A172 (cell line): Measurements from ENCODE around the gene TAF3. TPM values are rescaled to one million over a fixed set of nuclear protein-coding genes. Genes with fewer than 3 reads are reported as not detected.

Source experiments
- DNase-seq: peaks from one replicate; pipeline ENCODE4 v3.0.0-alpha.2; 2015; ENCODE audit warnings: low spot score
- total RNA-seq: library from RNA; depleted of rRNA; stranded (reverse); fragments of >200 nt; shearing (Covaris generic); gene quantifications from 2 replicates; pipeline ENCODE4 v1.2.3, GENCODE V29; 2014

TAF3 gene
- total RNA-seq, 1 experiment from 2014 or later = 3.3 TPM

GRCh38 chr10:7937315-7937945 is 119.1 kb downstream of the TAF3 start:
- DNase-seq = no peak

GRCh38 chr10:7941576-7941975 is 123.3 kb downstream of the TAF3 start:
- DNase-seq = no peak

DNA sequence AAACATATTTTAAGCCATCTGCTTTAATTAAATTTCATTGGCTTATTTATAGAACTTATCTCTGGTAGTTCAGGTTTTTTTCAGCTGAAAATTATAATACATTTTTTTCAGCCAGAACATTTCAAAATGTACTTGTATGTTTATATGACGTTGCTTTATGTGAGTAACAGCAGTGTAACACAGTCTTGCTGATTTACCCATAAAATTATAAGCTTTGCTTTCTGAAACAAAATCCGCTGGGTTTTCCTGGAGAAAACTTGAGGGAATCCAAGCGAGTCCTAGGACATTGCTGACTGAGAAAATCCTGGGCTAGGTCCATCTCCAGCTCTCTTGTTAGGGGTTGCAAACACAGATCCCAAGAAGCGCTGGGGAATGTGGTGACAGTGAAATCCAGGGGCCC is 124.0 kb downstream of the TAF3 start:
- DNase-seq = no peak

GRCh38 chr10:7942859-7943258 is 124.6 kb downstream of the TAF3 start:
- DNase-seq = no peak

DNA sequence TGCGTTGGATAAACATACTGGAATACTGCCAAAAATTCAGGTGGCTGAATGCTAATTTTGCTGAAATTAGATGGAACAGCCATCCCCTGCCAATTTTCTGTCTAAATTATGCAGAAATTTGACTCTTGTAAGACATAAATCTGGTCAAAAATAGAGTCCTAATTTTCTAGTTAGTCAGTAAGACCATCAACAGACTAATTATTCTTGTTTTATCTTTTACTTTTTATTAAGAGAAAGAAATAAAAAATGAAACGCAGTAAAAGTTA is 125.8 kb downstream of the TAF3 start:
- DNase-seq = no peak

- no peak for DNase-seq
Measured at GRCh38 chr10:7944537-7944936, 126.2 kb downstream of the TAF3 start.

DNA sequence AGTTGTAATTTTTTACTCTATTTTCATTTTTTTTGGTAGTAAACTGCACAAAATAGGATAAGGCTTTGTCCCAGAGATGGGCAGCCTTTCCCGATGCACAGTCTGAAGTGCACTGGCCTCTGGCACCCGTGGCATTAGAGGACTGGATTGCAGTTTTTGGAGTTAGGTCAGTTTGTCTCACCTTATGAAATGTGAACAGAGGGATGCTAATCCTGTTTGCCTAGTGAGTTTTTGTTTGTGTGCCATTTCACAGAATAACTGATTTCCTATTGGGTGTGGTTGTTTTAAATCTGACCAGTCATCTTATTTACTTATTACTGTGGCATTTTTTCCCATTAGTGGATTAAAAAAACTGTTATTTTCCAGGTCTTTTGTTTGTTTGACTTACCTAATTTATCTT is 126.7 kb downstream of the TAF3 start:
- DNase-seq = no peak

- DNase-seq = peak; percentile 16
Measured at GRCh38 chr10:7945469-7946187, 127.3 kb downstream of the TAF3 start.

DNA sequence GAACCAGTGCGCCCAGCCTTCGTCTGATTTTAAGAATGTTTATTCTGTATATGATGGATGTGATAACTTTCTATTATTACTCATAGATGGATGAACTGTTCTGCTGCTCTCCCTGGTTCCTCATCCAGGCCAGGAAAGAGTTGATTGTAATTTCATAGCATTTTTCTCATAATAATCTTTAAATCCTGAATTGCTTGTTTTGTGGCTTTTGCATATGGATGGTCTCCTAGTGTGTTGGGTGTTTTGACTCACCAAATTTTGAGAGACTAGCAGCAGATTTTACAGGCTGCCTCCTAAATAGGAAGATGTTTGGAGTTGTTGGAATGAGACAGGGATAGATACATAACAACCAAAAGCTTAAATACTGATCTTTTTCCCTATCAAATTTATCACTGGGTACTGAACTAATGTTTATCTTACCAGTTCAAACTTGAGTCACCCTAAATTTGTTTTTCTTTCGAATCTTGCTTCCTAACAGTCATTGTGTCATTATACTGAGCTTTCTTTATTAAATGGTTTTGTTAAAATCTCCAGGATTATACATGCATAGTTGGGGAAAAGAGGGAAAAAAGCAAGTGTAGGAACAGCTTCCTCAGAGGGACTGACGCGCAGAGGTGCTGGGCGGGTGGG is 130.2 kb downstream of the TAF3 start:
- no peak for DNase-seq

- peak; percentile 36 for DNase-seq
Measured at GRCh38 chr10:7950981-7951847, 132.9 kb downstream of the TAF3 start.

GRCh38 chr10:7952266-7952665 is 134.0 kb downstream of the TAF3 start:
- no peak for DNase-seq

GRCh38 chr10:7953447-7953846 is 135.1 kb downstream of the TAF3 start:
- DNase-seq = no peak

DNA sequence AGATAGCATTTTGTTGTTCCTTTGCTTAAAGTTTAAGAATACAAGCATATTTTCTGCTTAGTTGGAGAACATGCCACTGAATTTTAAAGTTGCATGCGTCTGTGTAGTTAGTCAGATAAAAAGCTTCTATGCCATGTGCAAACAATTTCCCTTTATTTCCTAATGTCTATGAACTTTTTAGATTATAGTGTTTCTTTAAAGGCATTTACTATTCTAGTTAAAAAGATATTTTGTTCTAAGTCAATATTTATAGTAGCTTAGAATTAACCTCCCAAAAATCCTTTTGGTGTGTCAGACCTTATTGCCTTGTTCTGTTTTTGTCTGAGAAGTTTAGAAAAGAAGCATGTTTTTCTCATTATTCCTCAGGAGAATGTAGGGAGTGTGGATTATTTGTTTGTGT is 137.1 kb downstream of the TAF3 start:
- no peak for DNase-seq

GRCh38 chr10:7956508-7956907 is 138.2 kb downstream of the TAF3 start:
- peak; percentile 57 for DNase-seq

DNA sequence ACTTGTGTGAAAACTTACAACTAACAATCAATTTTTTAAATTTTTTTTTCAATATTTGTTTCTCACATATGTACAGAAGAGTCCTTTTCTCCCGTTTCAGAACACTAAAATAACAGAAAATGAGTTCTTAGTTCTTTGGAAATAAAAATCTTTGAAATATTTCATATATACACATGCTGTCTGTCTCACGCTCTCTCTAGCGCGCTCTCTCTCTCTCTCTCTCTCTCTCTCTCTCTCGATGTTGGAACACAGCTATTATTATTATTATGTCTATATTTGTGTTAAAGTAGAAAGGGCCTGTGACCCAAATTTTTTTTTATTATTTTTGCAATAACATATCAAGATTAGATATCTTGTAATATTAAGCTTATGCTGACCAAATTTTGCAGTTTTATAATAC is 139.3 kb downstream of the TAF3 start:
- DNase-seq = no peak

DNA sequence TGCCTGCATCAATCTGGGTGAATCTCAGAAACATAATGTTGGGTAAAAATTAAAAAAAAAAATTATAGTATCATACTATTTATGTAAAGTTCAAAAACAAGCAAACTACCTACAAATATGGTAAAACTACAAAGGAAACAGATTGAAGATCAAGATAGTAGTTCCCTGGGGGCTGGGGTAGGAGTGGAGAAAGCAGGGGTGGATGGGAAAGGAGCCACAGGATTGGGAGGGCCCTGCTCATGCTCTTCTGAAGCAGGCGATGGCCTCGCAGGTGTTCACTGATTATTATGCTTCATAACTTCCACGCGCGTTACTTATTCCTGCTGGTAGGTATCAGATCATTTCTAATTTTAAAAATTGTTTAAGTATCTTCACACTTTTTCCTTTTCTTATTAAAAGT is 140.1 kb downstream of the TAF3 start:
- no peak for DNase-seq

GRCh38 chr10:7960108-7960507 is 141.8 kb downstream of the TAF3 start:
- DNase-seq = no peak

DNA sequence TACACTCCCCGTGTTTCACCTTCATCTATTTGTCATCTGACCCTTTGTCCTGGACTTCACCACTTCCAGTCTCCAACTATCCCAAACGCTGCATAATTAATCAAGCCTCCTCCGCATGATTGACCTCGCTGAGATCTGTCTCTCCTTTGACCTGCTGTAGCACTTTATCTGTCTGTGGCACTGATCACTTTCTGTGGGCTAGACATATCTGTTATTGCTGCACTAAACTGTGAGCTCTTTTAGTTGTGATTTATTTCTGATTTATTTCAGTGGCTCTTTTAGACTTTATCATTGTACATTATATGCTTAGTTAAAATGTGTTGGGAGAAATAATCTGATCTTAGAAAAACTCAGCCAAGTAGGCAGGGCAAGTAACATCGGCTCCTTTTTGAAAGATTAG is 144.3 kb downstream of the TAF3 start:
- DNase-seq = no peak

DNA sequence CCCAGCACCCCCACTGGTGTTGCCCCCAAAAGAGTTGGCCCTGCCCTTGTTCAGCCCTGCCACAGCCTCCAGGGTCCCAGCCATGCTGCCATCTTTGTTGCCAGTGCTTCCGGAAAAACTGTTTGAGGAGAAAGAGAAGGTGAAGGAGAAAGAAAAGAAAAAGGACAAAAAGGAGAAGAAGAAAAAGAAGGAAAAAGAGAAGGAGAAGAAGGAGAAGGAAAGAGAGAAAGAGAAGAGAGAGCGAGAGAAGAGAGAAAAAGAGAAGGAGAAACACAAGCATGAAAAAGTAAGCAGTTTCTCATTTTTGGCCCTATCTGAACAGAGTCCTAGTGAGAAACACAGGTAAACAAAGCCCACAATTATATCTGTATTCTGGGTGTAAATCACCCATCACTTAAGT is 147.2 kb downstream of the TAF3 start:
- DNase-seq = no peak

DNA sequence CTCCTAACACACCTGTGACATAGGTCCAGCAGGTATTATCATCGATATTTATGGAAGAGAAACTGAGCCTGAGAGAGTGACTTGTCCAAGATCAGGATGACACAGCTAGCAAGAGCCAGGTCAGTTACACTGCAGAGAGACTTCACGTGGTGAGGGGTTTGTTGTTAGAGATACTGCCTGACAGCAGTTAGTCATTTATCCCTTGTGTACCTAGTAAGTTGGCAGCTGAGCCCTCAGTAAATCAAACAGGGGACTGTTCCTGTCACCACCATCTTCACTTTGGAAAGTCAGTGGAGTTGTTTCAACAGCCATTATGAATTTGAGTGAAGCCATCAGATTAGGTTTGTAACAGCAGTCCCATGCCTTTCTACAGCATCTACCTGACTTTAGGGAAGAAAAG is 148.7 kb downstream of the TAF3 start:
- DNase-seq = no peak

DNA sequence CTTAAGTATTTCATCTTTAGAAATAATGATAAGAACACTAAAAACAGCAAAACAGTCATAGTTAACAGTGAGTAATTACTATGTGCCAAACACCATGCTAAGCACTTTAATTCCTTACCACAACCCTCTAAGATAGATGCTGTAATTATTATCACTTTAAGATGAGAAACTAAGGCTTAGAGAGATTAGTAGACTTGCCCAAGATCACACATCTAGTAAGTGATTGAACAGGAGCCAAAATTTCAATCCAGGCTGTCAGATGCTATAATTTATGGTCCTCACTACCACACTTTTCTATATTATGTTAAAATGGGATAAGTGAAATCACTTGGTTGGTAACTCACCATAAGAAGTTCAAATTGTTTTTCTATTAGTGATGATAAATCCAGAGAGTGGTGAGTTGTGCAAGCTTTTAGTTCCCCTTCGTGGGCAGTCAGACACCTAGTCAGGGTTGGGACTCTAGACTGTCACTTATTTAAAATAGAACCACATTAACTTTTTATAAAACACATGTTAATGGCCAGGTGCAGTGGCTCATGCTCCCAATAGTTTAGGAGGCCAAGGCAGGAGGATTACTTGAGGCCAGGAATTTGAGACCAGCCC is 150.3 kb downstream of the TAF3 start:
- no peak for DNase-seq

GRCh38 chr10:7969623-7970022 is 151.3 kb downstream of the TAF3 start:
- DNase-seq = no peak
